M059J (cell line): ENCODE measurements around the gene CD34. TPM values are rescaled to one million over a fixed set of nuclear protein-coding genes. Genes with fewer than 3 reads are reported as not detected.

Experiments used
- DNase-seq: peaks from one replicate; pipeline ENCODE4 v3.0.0-alpha.2; 2012; ENCODE audit warnings: low read depth
- total RNA-seq: library from RNA; depleted of rRNA; stranded (reverse); fragments of >200 nt; shearing (Covaris generic); gene quantifications from 2 replicates; pipeline ENCODE4 v1.2.3, GENCODE V29; 2014; rRNA removed

The CD34 gene
- total RNA-seq = 0.59 and 1.6 TPM in 2 replicates

GRCh38 chr1:207910591-207911354 is at the start of gene CD34:
CD34 (minus strand) TSS chr1:207911125; CDS start chr1:207911080, 45 bp downstream.
- no peak for DNase-seq

- no peak for DNase-seq
These were observed 49.4 kb upstream of the CD34 start for GRCh38 chr1:207960346-207960745.

GRCh38 chr1:207959910-207960309 is 49.0 kb upstream of the CD34 start:
- no peak for DNase-seq

GRCh38 chr1:207959141-207959825 is 48.4 kb upstream of the CD34 start:
- DNase-seq = peak; percentile 60

GRCh38 chr1:207958376-207959139 is 47.6 kb upstream of the CD34 start:
- DNase-seq = no peak

- no peak for DNase-seq
These were observed 46.1 kb upstream of the CD34 start for GRCh38 chr1:207956986-207957385.

- no peak for DNase-seq
These were observed 43.2 kb upstream of the CD34 start for GRCh38 chr1:207954104-207954503.

- no peak for DNase-seq
These were observed 42.0 kb upstream of the CD34 start for GRCh38 chr1:207952617-207953542.

GRCh38 chr1:207951652-207952051 is 40.7 kb upstream of the CD34 start:
- no peak for DNase-seq

GRCh38 chr1:207950750-207951149 is 39.8 kb upstream of the CD34 start:
- DNase-seq = no peak

GRCh38 chr1:207949571-207950195 is 38.8 kb upstream of the CD34 start:
- DNase-seq = no peak

- DNase-seq = no peak
These were observed 37.8 kb upstream of the CD34 start for GRCh38 chr1:207948536-207949250.

GRCh38 chr1:207946756-207947155 is 35.8 kb upstream of the CD34 start:
- no peak for DNase-seq

GRCh38 chr1:207944571-207944970 is 33.6 kb upstream of the CD34 start:
- DNase-seq = peak; percentile 65

- DNase-seq = peak; percentile 51
These were observed 31.4 kb upstream of the CD34 start for GRCh38 chr1:207942337-207942741.

- DNase-seq = peak; percentile 86
These were observed 30.7 kb upstream of the CD34 start for GRCh38 chr1:207941665-207942064.

- DNase-seq = peak; percentile 69
These were observed 27.1 kb upstream of the CD34 start for GRCh38 chr1:207938016-207938415.

- DNase-seq = no peak
These were observed 26.3 kb upstream of the CD34 start for GRCh38 chr1:207937204-207937603.

- DNase-seq = no peak
These were observed 24.2 kb upstream of the CD34 start for GRCh38 chr1:207935166-207935583.

GRCh38 chr1:207933205-207933800 is 22.4 kb upstream of the CD34 start:
- no peak for DNase-seq
